Mucosa of descending colon (tissue), 3 donors: ENCODE measurements around the gene CACNA1C. TPM values are rescaled to one million over a fixed set of nuclear protein-coding genes. Genes with fewer than 3 reads are reported as not detected.
A peak's percentile ranks its signal among the peaks of the same experiment; 100 is the strongest.

Experiments used
- ATAC-seq: fragments of 200-7000 bp; cut with Tn5 transposase; one replicate; pipeline ENCODE4 v1.9.1; 2020; ENCODE audit warnings: mild to moderate bottlenecking, moderate library complexity
- DNase-seq, 3 donors: peaks; one replicate each; pipeline ENCODE4 v3.0.0-alpha.2; 2020
- H3K36me3 ChIP-seq: fragments of 200-600 bp; one replicate; pipeline ENCODE4 v1.8.0; 2021; ENCODE audit warnings: low read depth, mild to moderate bottlenecking
- H3K4me1 ChIP-seq: fragments of 200-600 bp; one replicate; pipeline ENCODE4 v1.8.0; 2021; ENCODE audit warnings: low read depth, mild to moderate bottlenecking
- H3K4me3 ChIP-seq: fragments of 200-600 bp; one replicate; pipeline ENCODE4 v1.8.0; 2021; ENCODE audit warnings: mild to moderate bottlenecking
- H3K9me3 ChIP-seq: fragments of 200-600 bp; one replicate; pipeline ENCODE4 v1.8.0; 2021; ENCODE audit warnings: mild to moderate bottlenecking
- CTCF ChIP-seq: fragments of 200-600 bp; IDR thresholded peaks from one replicate; pipeline ENCODE4 v1.8.0; 2022; ENCODE audit warnings: antibody characterized with exemption, mild to moderate bottlenecking
- intact Hi-C, 2 donors: fragments of 100-400 bp; cut with DNase I in 1 of 2; cut with micrococcal nuclease in 1 of 2; formaldehyde crosslinking; loops; one replicate each; pipeline versions ENCODE4 v1.11.0 to v1.11.1; 2022; cut with DNase I, micrococcal nuclease
- total RNA-seq, 3 donors: library from RNA; stranded (reverse); fragmentation: NEBNext Ultra II Directional in 2 of 3; extraction: Animal tissue kit (Norgen Biotek cat#: 25700) in 2 of 3; gene quantifications; one replicate each; pipeline versions ENCODE4 v1.2.1 to v1.2.4, GENCODE V29; 2021 to 2023
- donor health status: DM: no; HTN: no; CAD: no; lungs with moderate emphysema.
- donor health status: DM: no; HTN: no; CAD: no.
- donor health status: DM: no; HTN: yes; CAD: no.

The CACNA1C gene
- total RNA-seq, 3 donors from 2014 or later, result 5.5 to 89.4 (median 9.2) TPM

GRCh38 chr12:2057041-2057794, 4.4 kb downstream of the CACNA1C start:
- Histone ChIP-seq H3K9me3 (no peaks in the 10 kb centered on the region), H3K36me3 (no peaks in the 10 kb centered on the region), H3K4me3 (no peak overlapping the region), H3K4me1 (peaks cover 6% of the 10 kb centered on the region)
- DNase-seq (peak in 2 of 3 donors; percentile 73 to 80), ATAC-seq (peak; percentile 58)
- intact Hi-C loops, result no loop called here
- TF ChIP-seq CTCF, result peak; percentile 62

DNA sequence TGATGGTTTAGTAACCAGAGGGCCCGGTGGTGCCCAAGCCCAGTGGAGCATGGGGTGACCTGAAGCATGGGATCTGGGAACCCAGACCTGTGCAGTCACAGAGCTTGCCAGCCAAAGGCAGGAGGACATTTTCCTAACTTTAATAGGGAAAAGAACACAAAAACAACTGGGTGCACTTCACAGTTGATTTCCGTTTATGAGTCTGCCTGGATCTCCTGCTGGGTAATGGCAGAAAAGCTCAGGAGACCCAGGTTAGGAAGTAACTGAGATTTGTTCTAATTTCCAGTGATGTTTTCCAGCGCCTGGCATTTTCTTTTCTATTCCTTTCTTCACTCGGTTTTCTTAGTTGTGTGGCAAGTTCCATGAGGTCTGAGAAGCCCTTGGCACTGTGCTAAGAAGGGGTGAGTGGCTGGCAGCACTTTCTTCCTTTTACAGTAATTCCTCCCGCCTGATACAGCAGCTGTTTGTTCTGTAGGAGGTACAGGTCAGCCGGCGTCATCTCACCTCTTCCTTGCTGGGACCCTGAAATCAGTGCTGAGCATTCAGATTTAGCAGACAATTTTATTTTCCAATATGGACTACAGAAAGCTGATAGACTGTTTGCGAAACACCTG, 5.1 kb downstream of the CACNA1C start:
- Histone ChIP-seq H3K4me3 (no peak overlapping the region), H3K9me3 (no peaks in the 10 kb centered on the region), H3K4me1 (peaks cover 5% of the 10 kb centered on the region), H3K36me3 (no peaks in the 10 kb centered on the region)
- ATAC-seq, result no peak
- TF ChIP-seq CTCF, result no peak
- intact Hi-C loops, result no loop called here
- DNase-seq, result no peak

GRCh38 chr12:2058837-2059236, 6.0 kb downstream of the CACNA1C start:
- intact Hi-C loops, result no loop called here

DNA sequence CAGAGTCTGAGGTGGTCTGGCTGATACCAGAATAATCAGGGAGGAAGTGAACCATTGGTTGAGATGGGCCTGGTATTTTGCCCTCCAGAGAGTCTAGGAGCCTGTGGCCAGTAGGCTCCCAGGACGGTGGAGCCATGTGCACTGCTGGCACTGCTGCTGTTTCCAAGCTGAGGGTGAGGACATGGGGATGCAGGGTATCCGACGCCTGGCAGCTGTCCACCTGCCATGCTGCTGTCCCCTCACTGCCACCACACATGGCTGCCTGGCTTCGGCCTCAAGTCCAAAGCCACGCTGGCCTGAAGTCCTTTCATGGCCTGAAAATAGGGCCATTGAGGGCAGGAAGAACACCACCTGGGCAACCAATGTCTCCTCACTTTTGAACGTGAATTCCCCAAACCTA, 8.6 kb downstream of the CACNA1C start:
- intact Hi-C loops, result loop anchor here in 1 of 2 donors (10.0 kb wide), 1 partner anchor 213 kb away; no protein-coding TSS in a partner anchor
- H3K4me1 ChIP-seq, result no peaks in the 10 kb centered on the region
- no peak for TF ChIP-seq CTCF
- ATAC-seq, result no peak
- no peaks in the 10 kb centered on the region for H3K36me3 ChIP-seq
- H3K9me3 ChIP-seq, result no peaks in the 10 kb centered on the region
- no peak for DNase-seq
- H3K4me3 ChIP-seq, result no peak overlapping the region

More at GRCh38 chr12:2058837-2059236, 6.0 kb downstream of the CACNA1C start:
- DNase-seq (no peak), ATAC-seq (no peak)
- no peaks in the 10 kb centered on the region for H3K9me3 ChIP-seq
- no peak for TF ChIP-seq CTCF
- H3K4me1 ChIP-seq, result no peaks in the 10 kb centered on the region
- no peaks in the 10 kb centered on the region for H3K36me3 ChIP-seq
- H3K4me3 ChIP-seq, result no peak overlapping the region

DNA sequence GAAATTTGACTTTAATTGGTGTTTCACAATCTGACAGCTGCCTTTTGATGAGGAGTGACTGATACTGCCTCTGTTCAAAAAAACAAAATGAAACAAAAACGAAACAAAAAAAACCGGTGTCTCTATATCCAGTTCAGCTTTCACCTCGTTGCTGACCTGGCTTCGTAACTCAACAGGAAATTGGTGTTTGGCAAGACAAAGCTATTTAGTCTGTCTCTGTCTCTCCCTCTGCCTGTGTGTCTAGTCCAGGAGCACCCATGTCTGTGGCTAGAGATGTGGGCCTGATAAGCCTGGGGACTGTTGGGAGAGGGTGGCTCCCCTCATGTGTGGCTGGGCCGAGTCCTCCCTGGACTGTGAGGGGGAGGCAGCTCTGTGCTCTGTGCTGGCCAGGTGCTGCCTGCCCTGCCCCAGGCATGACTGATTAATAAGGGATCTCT, 11.3 kb downstream of the CACNA1C start:
- Histone ChIP-seq H3K4me1 (no peaks in the 10 kb centered on the region), H3K9me3 (no peaks in the 10 kb centered on the region), H3K4me3 (no peak overlapping the region), H3K36me3 (no peaks in the 10 kb centered on the region)
- DNase-seq (no peak), ATAC-seq (peak; percentile 54)
- intact Hi-C loops, result loop anchor here in 1 of 2 donors (10.0 kb wide), 1 partner anchor 211 kb away; no protein-coding TSS in a partner anchor
- TF ChIP-seq CTCF, result no peak
